ENCODE measurements around the gene R3HDM4. TPM values are rescaled to one million over a fixed set of nuclear protein-coding genes. Genes with fewer than 3 reads are reported as not detected.
"Not testable (repeated sequence)": the region's sequence is repeated elsewhere in the genome, so short reads cannot be mapped to it uniquely, and the experiment has no call there.

The R3HDM4 gene
- total RNA-seq: 10 to 100 TPM; 63.7 to 73.7 TPM

GRCh38 chr19:913080-913748 is at the start of gene R3HDM4:
TSS of gene R3HDM4 (minus strand) at chr19:913219. CDS start at chr19:913157, 62 bp downstream.
- H3K4me1 Mint-ChIP-seq: peaks cover 32% of the 10 kb centered on the region
- peaks cover 2% of the 10 kb centered on the region for H3K36me3 Mint-ChIP-seq
- DNase-seq: peak; percentile 86
- peak; percentile 73 for ATAC-seq
- CTCF ChIA-PET: interaction anchor here (0.9 to 4.4 kb wide), 3 partner anchors 20 to 50 kb away, joined by 3 to 38 read pairs (median 3); partner anchors contain the start of genes MED16 and RNU6-9
- peaks cover 2% of the 10 kb centered on the region for H3K27me3 Mint-ChIP-seq
- H3K4me3 Mint-ChIP-seq: peak within 1 kb of the TSS; percentile 78
- H3K27ac Mint-ChIP-seq: peak within 1 kb of the TSS; percentile 84
- H3K9me3 Mint-ChIP-seq (ENCODE audit: low read depth): no peaks in the 10 kb centered on the region

- no peak overlapping the region for H3K27ac Mint-ChIP-seq
- no peaks in the 10 kb centered on the region for H3K27me3 Mint-ChIP-seq
- no peak for ATAC-seq
- H3K36me3 Mint-ChIP-seq: peaks cover 22% of the 10 kb centered on the region
- H3K9me3 Mint-ChIP-seq (ENCODE audit: low read depth): no peaks in the 10 kb centered on the region
- DNase-seq: no peak
- H3K4me3 Mint-ChIP-seq: no peak overlapping the region
- H3K4me1 Mint-ChIP-seq: peaks cover 5% of the 10 kb centered on the region
- CTCF ChIA-PET: interaction anchor here (0.6 to 1.0 kb wide), 2 partner anchors 10 to 19 kb away, joined by 3 to 4 read pairs; no protein-coding TSS in a partner anchor
Measured at GRCh38 chr19:961866-962620, 49.0 kb upstream of the R3HDM4 start.

GRCh38 chr19:960601-960938 is 47.6 kb upstream of the R3HDM4 start:
- Mint-ChIP-seq H3K27me3 (no peaks in the 10 kb centered on the region), H3K27ac (no peak overlapping the region), H3K4me1 (peaks cover 5% of the 10 kb centered on the region), H3K36me3 (peaks cover 16% of the 10 kb centered on the region), H3K9me3 (ENCODE audit: low read depth) (no peaks in the 10 kb centered on the region), H3K4me3 (no peak overlapping the region)
- CTCF ChIA-PET: no interaction called here
- ATAC-seq (no peak), DNase-seq (no peak)

- Mint-ChIP-seq H3K27ac (no peak overlapping the region), H3K9me3 (ENCODE audit: low read depth) (no peaks in the 10 kb centered on the region), H3K4me1 (peaks cover 1% of the 10 kb centered on the region), H3K4me3 (no peak overlapping the region), H3K36me3 (peaks cover 11% of the 10 kb centered on the region), H3K27me3 (no peaks in the 10 kb centered on the region)
- DNase-seq: no peak
- no peak for ATAC-seq
- CTCF ChIA-PET: interaction anchor here (0.9 kb wide), 1 partner anchor 37 kb away, joined by 3 read pairs; no protein-coding TSS in a partner anchor
Measured at GRCh38 chr19:960020-960419, 47.0 kb upstream of the R3HDM4 start.

GRCh38 chr19:958967-959855 is 46.2 kb upstream of the R3HDM4 start:
- Mint-ChIP-seq H3K27me3 (no peaks in the 10 kb centered on the region), H3K4me3 (no peak overlapping the region), H3K9me3 (ENCODE audit: low read depth) (no peaks in the 10 kb centered on the region), H3K36me3 (peaks cover 4% of the 10 kb centered on the region), H3K4me1 (peaks cover 2% of the 10 kb centered on the region), H3K27ac (no peak overlapping the region)
- CTCF ChIA-PET: interaction anchor here (0.9 kb wide), 1 partner anchor 37 kb away, joined by 3 read pairs; no protein-coding TSS in a partner anchor
- DNase-seq: no peak
- ATAC-seq: peak; percentile 35

- H3K4me3 Mint-ChIP-seq; H3K36me3 Mint-ChIP-seq; H3K4me1 Mint-ChIP-seq; ATAC-seq; H3K27me3 Mint-ChIP-seq; H3K9me3 Mint-ChIP-seq (ENCODE audit: low read depth); H3K27ac Mint-ChIP-seq; CTCF ChIA-PET; DNase-seq: not testable (repeated sequence)
Measured at GRCh38 chr19:957578-957977, 44.6 kb upstream of the R3HDM4 start.

- peaks cover 12% of the 10 kb centered on the region for H3K4me1 Mint-ChIP-seq
- no peak overlapping the region for H3K27ac Mint-ChIP-seq
- H3K36me3 Mint-ChIP-seq: no peaks in the 10 kb centered on the region
- CTCF ChIA-PET: interaction anchor here (1.0 kb wide), 1 partner anchor 14 kb away, joined by 4 read pairs; no protein-coding TSS in a partner anchor
- H3K9me3 Mint-ChIP-seq (ENCODE audit: low read depth): no peaks in the 10 kb centered on the region
- no peaks in the 10 kb centered on the region for H3K27me3 Mint-ChIP-seq
- DNase-seq (no peak), ATAC-seq (no peak)
- H3K4me3 Mint-ChIP-seq: no peak overlapping the region
Measured at GRCh38 chr19:956766-957440, 43.9 kb upstream of the R3HDM4 start.

GRCh38 chr19:955803-956765 is 43.1 kb upstream of the R3HDM4 start:
- ATAC-seq: no peak
- DNase-seq: no peak
- no peaks in the 10 kb centered on the region for H3K9me3 Mint-ChIP-seq (ENCODE audit: low read depth)
- H3K27ac Mint-ChIP-seq: no peak overlapping the region
- H3K4me3 Mint-ChIP-seq: no peak overlapping the region
- peaks cover 14% of the 10 kb centered on the region for H3K4me1 Mint-ChIP-seq
- H3K27me3 Mint-ChIP-seq: no peaks in the 10 kb centered on the region
- H3K36me3 Mint-ChIP-seq: no peaks in the 10 kb centered on the region
- CTCF ChIA-PET: interaction anchor here (1.0 kb wide), 1 partner anchor 15 kb away, joined by 4 read pairs; no protein-coding TSS in a partner anchor

GRCh38 chr19:954672-955494 is 41.9 kb upstream of the R3HDM4 start:
- Mint-ChIP-seq H3K4me3 (no peak overlapping the region), H3K9me3 (ENCODE audit: low read depth) (no peaks in the 10 kb centered on the region), H3K4me1 (peaks cover 14% of the 10 kb centered on the region), H3K36me3 (no peaks in the 10 kb centered on the region), H3K27me3 (no peaks in the 10 kb centered on the region), H3K27ac (no peak overlapping the region)
- CTCF ChIA-PET: no interaction called here
- DNase-seq: no peak
- no peak for ATAC-seq

- no peak overlapping the region for H3K27ac Mint-ChIP-seq
- no peak for DNase-seq
- H3K9me3 Mint-ChIP-seq (ENCODE audit: low read depth): no peaks in the 10 kb centered on the region
- no peaks in the 10 kb centered on the region for H3K27me3 Mint-ChIP-seq
- H3K4me1 Mint-ChIP-seq: peaks cover 14% of the 10 kb centered on the region
- ATAC-seq: no peak
- no peaks in the 10 kb centered on the region for H3K36me3 Mint-ChIP-seq
- CTCF ChIA-PET: interaction anchor here (1.0 kb wide), 1 partner anchor 29 kb away, joined by 3 read pairs; the partner anchor contains the start of gene WDR18
- no peak overlapping the region for H3K4me3 Mint-ChIP-seq
Measured at GRCh38 chr19:954272-954671, 41.3 kb upstream of the R3HDM4 start.
